ENCODE results near the gene ABCA1.

GRCh38 chr9:104923289-104923688 lies 4.7 kb downstream of the ABCA1 start:
- TF ChIP-seq, protein P1, sequence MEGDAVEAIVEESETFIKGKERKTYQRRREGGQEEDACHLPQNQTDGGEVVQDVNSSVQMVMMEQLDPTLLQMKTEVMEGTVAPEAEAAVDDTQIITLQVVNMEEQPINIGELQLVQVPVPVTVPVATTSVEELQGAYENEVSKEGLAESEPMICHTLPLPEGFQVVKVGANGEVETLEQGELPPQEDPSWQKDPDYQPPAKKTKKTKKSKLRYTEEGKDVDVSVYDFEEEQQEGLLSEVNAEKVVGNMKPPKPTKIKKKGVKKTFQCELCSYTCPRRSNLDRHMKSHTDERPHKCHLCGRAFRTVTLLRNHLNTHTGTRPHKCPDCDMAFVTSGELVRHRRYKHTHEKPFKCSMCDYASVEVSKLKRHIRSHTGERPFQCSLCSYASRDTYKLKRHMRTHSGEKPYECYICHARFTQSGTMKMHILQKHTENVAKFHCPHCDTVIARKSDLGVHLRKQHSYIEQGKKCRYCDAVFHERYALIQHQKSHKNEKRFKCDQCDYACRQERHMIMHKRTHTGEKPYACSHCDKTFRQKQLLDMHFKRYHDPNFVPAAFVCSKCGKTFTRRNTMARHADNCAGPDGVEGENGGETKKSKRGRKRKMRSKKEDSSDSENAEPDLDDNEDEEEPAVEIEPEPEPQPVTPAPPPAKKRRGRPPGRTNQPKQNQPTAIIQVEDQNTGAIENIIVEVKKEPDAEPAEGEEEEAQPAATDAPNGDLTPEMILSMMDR (IDR thresholded peaks at IDR 0.05; ENCODE audit: low read length) = no peak
- TF ChIP-seq EZH2 (IDR thresholded peaks at IDR 0.05; ENCODE audit: borderline replicate concordance, low read length) = no peak
